OCI-LY3 (cell line): ENCODE results near the gene PKIG.

Experiments
- H2AFZ ChIP-seq: fragments of 200-600, 300-600 bp; shearing (Covaris generic); 2 replicates; pipeline ENCODE4 v1.6.0; 2014; ENCODE audit warnings: antibody characterized with exemption, low read depth, low read length
- H3K27ac ChIP-seq: fragments of 200-600, 300-600 bp; sonication (generic); 2 replicates; pipeline ENCODE4 v1.5.1; 2014; ENCODE audit warnings: mild to moderate bottlenecking, low read length, moderate library complexity, mixed read lengths
- H3K27me3 ChIP-seq: fragments of 200-600, 300-600 bp; sonication (generic); 2 replicates; pipeline ENCODE4 v1.6.1; 2014; ENCODE audit warnings: low read depth, low read length, mixed read lengths
- H3K36me3 ChIP-seq: fragments of 200-600, 300-600 bp; sonication (generic); replicated peaks from 2 replicates; pipeline ENCODE3; 2014; ENCODE audit warnings: low read depth, low read length, mixed read lengths
- H3K4me1 ChIP-seq: fragments of 300-600, 200-600 bp; sonication (generic); 2 replicates; pipeline ENCODE4 v1.6.1; 2014; ENCODE audit warnings: low read length, mixed read lengths
- H3K4me2 ChIP-seq: fragments of 200-600, 300-600 bp; sonication (generic); 2 replicates; pipeline ENCODE4 v1.6.1; 2014; ENCODE audit warnings: low read length, mixed read lengths
- H3K4me3 ChIP-seq: fragments of 300-600, 200-600 bp; sonication (generic); 2 replicates; pipeline ENCODE4 v1.5.1; 2014; ENCODE audit warnings: antibody characterized with exemption, mild to moderate bottlenecking, low read length, moderate library complexity
- H3K79me2 ChIP-seq: fragments of 300-600, 200-600 bp; shearing (Covaris generic); 2 replicates; pipeline ENCODE4 v1.6.1; 2014; ENCODE audit warnings: mild to moderate bottlenecking, low read length, mixed read lengths
- H3K9ac ChIP-seq: fragments of 300-600, 200-600 bp; shearing (Covaris generic); 2 replicates; pipeline ENCODE4 v1.6.0; 2014; ENCODE audit warnings: mild to moderate bottlenecking, low read length, moderate library complexity
- H3K9me3 ChIP-seq: fragments of 200-600, 300-600 bp; shearing (Covaris generic); 2 replicates; pipeline ENCODE4 v1.6.1; 2014; ENCODE audit warnings: low read length, mixed read lengths; ENCODE audit not compliant: insufficient read depth
- H4K20me1 ChIP-seq: fragments of 200-600, 300-600 bp; sonication (generic); 2 replicates; pipeline ENCODE4 v1.6.1; 2016; ENCODE audit warnings: low read length, mixed read lengths; ENCODE audit not compliant: insufficient read depth
- CTCF ChIP-seq: fragments of 200-600, 300-600 bp; sonication (generic); IDR thresholded peaks from 2 replicates; pipeline ENCODE4 v1.5.1; 2014; ENCODE audit warnings: antibody characterized with exemption, low read length, low read depth
- EZH2phosphoT487 ChIP-seq: fragments of 200-600 bp; shearing (Covaris generic); IDR thresholded peaks from 2 replicates; pipeline ENCODE4 v1.6.1; 2018; ENCODE audit warnings: antibody characterized with exemption, mixed run types, low read depth

Gene PKIG

GRCh38 chr20:44542890-44543289, 39.5 kb upstream of the PKIG start:
- no peak overlapping the region for H3K9ac ChIP-seq
- H3K36me3 ChIP-seq, result no peaks in the 10 kb centered on the region
- H3K4me3 ChIP-seq, result no peak overlapping the region
- no peaks in the 10 kb centered on the region for H3K9me3 ChIP-seq
- 0 out of 2 replicates have a peak, but pooled peaks cover 4% of the 10 kb centered on the region for H3K4me1 ChIP-seq
- H3K27ac ChIP-seq, result no peak overlapping the region
- TF ChIP-seq CTCF (no peak), EZH2phosphoT487 (no peak)
- H3K27me3 ChIP-seq, result no peaks in the 10 kb centered on the region
- H2AFZ ChIP-seq, result no peak overlapping the region
- H4K20me1 ChIP-seq, result no peaks in the 10 kb centered on the region
- H3K79me2 ChIP-seq, result 0 out of 2 replicates have a peak, but pooled peaks cover 3% of the 10 kb centered on the region
- no peak overlapping the region for H3K4me2 ChIP-seq

- Histone ChIP-seq H3K9ac (no peak overlapping the region), H3K36me3 (no peaks in the 10 kb centered on the region), H2AFZ (no peak overlapping the region), H3K4me2 (no peak overlapping the region), H3K4me1 (0 out of 2 replicates have a peak, but pooled peaks cover 4% of the 10 kb centered on the region), H3K4me3 (no peak overlapping the region), H4K20me1 (no peaks in the 10 kb centered on the region), H3K79me2 (0 out of 2 replicates have a peak, but pooled peaks cover 3% of the 10 kb centered on the region), H3K27ac (no peak overlapping the region), H3K9me3 (no peaks in the 10 kb centered on the region), H3K27me3 (no peaks in the 10 kb centered on the region)
- TF ChIP-seq CTCF (no peak), EZH2phosphoT487 (no peak)
Measured at GRCh38 chr20:44543358-44543757, 39.0 kb upstream of the PKIG start.

DNA sequence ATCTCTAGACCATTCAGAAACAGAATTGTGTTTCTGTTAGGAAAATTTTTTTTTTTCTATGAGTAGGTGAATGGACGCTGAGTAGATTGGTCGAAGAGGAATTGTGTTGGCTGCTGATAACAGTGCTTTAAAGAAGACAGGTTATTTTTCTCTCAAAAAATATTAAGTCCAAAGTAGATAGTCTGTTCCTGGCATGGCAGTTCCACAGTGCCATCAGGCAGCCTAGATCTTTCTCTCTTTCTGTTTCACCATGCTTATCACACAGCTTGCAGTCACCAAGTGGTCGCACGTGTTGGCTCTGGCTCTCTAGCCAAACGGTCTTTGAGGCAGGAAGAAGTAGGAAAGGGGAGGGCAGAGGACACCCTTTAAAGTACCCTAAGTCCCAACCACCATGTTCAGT, 38.1 kb upstream of the PKIG start:
- Histone ChIP-seq H3K4me1 (0 out of 2 replicates have a peak, but pooled peaks cover 4% of the 10 kb centered on the region), H3K9me3 (no peaks in the 10 kb centered on the region), H3K27ac (no peak overlapping the region), H2AFZ (no peak overlapping the region), H3K36me3 (no peaks in the 10 kb centered on the region), H3K79me2 (0 out of 2 replicates have a peak, but pooled peaks cover 3% of the 10 kb centered on the region), H3K27me3 (no peaks in the 10 kb centered on the region), H3K4me2 (no peak overlapping the region), H4K20me1 (no peaks in the 10 kb centered on the region), H3K4me3 (no peak overlapping the region), H3K9ac (no peak overlapping the region)
- TF ChIP-seq CTCF (no peak), EZH2phosphoT487 (no peak)

DNA sequence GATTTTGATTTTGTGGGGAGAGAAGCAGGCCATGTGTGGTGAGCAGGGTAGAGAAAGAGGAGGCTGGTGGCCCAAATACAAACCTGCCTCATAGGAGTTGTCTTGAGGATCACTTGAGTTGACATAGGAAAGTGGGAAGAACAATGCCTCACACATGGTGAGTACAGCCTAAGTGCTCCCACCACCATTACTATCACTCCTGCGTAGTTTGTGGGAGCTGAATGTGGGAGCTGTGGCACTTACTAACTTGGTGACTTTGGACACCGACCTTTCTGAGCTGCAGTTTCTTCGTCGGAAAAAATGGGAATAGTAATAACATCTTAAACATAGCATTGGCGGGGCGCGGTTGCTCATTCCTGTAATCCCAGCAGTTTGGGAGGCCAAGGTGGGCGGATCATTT, 35.0 kb upstream of the PKIG start:
- Histone ChIP-seq H2AFZ (no peak overlapping the region), H3K4me2 (no peak overlapping the region), H3K9ac (no peak overlapping the region), H4K20me1 (no peaks in the 10 kb centered on the region), H3K36me3 (no peaks in the 10 kb centered on the region), H3K4me1 (no peaks in the 10 kb centered on the region), H3K27me3 (no peaks in the 10 kb centered on the region), H3K79me2 (no peaks in the 10 kb centered on the region), H3K27ac (no peak overlapping the region), H3K9me3 (no peaks in the 10 kb centered on the region), H3K4me3 (no peak overlapping the region)
- TF ChIP-seq EZH2phosphoT487 (no peak), CTCF (no peak)
